SU-DHL-6 (cell line): Measurements from ENCODE around the gene PIP5K1B.
A peak's percentile ranks its signal among the peaks of the same experiment; 100 is the strongest.

ENCODE experiments used
- H2AFZ ChIP-seq: fragments of 200-600 bp; sonication (generic); 2 replicates; pipeline ENCODE4 v1.6.1; 2014; ENCODE audit warnings: low read depth, mild to moderate bottlenecking, moderate library complexity, mixed read lengths, antibody characterized with exemption, low read length; ENCODE audit not compliant: severe bottlenecking
- H3F3A ChIP-seq: fragments of 200-600 bp; shearing (Covaris generic); 2 replicates; pipeline ENCODE4 v1.6.0; 2016; ENCODE audit warnings: antibody characterized with exemption, mild to moderate bottlenecking; ENCODE audit not compliant: insufficient read depth
- H3K27ac ChIP-seq: fragments of 200-600 bp; sonication (generic); 2 replicates; pipeline ENCODE4 v1.5.1; 2016; ENCODE audit warnings: low read depth, mild to moderate bottlenecking, low read length, moderate library complexity, mixed read lengths
- H3K27me3 ChIP-seq: fragments of 200-600 bp; sonication (generic), shearing (Covaris generic); 2 replicates; pipeline ENCODE4 v1.6.0; 2014; ENCODE audit warnings: mild to moderate bottlenecking, low read length
- H3K36me3 ChIP-seq: fragments of 200-600 bp; sonication (generic); 2 replicates; pipeline ENCODE4 v1.6.1; 2014; ENCODE audit warnings: mild to moderate bottlenecking, low read length, mixed read lengths
- H3K4me2 ChIP-seq: fragments of 300-600, 200-600 bp; shearing (Covaris generic), sonication (generic); 2 replicates; pipeline ENCODE4 v1.6.0; 2014; ENCODE audit warnings: low read length, low read depth, mild to moderate bottlenecking; ENCODE audit not compliant: poor library complexity, severe bottlenecking
- H3K4me3 ChIP-seq: fragments of 200-600 bp; sonication (generic); 2 replicates; pipeline ENCODE4 v1.5.1; 2014; ENCODE audit warnings: antibody characterized with exemption, low read length, mild to moderate bottlenecking, mixed read lengths; ENCODE audit not compliant: insufficient read depth, poor library complexity, severe bottlenecking
- H3K79me2 ChIP-seq: fragments of 200-600 bp; sonication (generic); 2 replicates; pipeline ENCODE4 v1.6.1; 2014; ENCODE audit warnings: mild to moderate bottlenecking, low read length, moderate library complexity; ENCODE audit not compliant: insufficient read depth
- H3K9ac ChIP-seq: fragments of 200-600 bp; sonication (generic); 2 replicates; pipeline ENCODE4 v1.7.0; 2014; ENCODE audit warnings: mild to moderate bottlenecking, low read length
- H3K9me2 ChIP-seq: fragments of 200-600 bp; sonication (generic); replicated peaks from 2 replicates; pipeline ENCODE4 v1.6.1; 2014; ENCODE audit warnings: low read length; ENCODE audit not compliant: insufficient read depth
- H3K9me3 ChIP-seq: fragments of 200-600 bp; sonication (generic); 2 replicates; pipeline ENCODE4 v1.6.1; 2014; ENCODE audit warnings: low read length, mixed read lengths; ENCODE audit not compliant: insufficient read depth
- H4K20me1 ChIP-seq: fragments of 200-600 bp; sonication (generic); 2 replicates; pipeline ENCODE4 v1.6.1; 2014; ENCODE audit warnings: low read depth, mild to moderate bottlenecking, antibody characterized with exemption, low read length, moderate library complexity, mixed read lengths
- CTCF ChIP-seq: fragments of 200-600 bp; sonication (generic); IDR thresholded peaks from one replicate; pipeline ENCODE4 v1.5.1; 2017; ENCODE audit warnings: antibody characterized with exemption, mild to moderate bottlenecking, low read length, moderate library complexity; ENCODE audit not compliant: insufficient read depth, poor library complexity, severe bottlenecking
- EZH2phosphoT487 ChIP-seq: fragments of 200-600 bp; sonication (generic), shearing (Covaris generic); conservative IDR thresholded peaks from 2 replicates; pipeline ENCODE4 v1.6.1; 2018; ENCODE audit warnings: mild to moderate bottlenecking, antibody characterized with exemption, low read length, moderate library complexity, mixed read lengths

Gene PIP5K1B

DNA sequence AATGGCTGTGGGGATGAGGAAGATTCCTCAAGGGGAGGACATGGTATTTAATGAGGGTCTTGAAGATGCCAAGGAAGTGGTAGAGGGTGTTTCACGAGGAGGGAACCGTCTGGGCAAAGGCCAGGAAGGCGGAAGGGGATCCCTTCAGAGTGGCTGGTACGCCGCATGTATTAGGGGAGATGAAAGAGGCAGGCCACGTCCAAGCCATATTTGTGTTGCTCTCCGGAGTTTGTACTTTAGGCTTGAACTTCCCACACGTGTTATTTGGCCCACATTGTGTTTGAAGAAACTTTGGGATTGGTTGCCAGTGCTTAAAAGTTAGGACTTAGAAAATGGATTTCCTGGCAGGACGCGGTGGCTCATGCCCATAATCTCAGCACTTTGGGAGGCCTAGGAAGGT is 331.8 kb downstream of the PIP5K1B start:
- Histone ChIP-seq H3K36me3 (no peaks in the 10 kb centered on the region), H3K4me2 (peak overlapping the region; percentile 97), H3K27ac (peak overlapping the region; percentile 63), H3K79me2 (peaks cover 52% of the 10 kb centered on the region), H3K9me2 (no peaks in the 10 kb centered on the region), H3K4me3 (peak overlapping the region; percentile 93), H2AFZ (peak overlapping the region; percentile 86), H3F3A (no peaks in the 10 kb centered on the region), H3K9ac (peak overlapping the region; percentile 79), H3K9me3 (no peaks in the 10 kb centered on the region), H4K20me1 (no peaks in the 10 kb centered on the region), H3K27me3 (no peaks in the 10 kb centered on the region)
- TF ChIP-seq CTCF: no peak

DNA sequence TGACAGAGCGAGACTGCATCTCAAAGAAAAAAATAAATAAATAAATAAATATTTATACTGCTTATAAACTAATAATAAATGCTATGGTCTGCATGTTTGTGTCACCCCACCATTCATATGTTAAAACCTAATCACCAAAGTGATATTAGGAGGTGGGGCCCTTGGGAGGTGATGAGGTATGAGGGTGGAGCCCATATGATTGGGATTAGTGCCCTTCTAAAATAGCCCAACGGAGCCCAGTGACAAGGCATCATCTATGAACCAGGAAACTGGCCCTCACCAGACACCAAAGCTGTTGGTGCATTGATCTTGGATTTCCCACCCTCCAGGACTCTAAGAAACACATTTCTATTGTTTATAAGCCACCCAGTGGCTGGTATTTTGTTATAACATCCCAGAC is 335.6 kb downstream of the PIP5K1B start:
- Histone ChIP-seq H3K27ac (no peak overlapping the region), H3K9me3 (no peaks in the 10 kb centered on the region), H3K4me2 (no peak overlapping the region), H3K36me3 (no peaks in the 10 kb centered on the region), H3K79me2 (peaks cover 85% of the 10 kb centered on the region), H3K9ac (no peak overlapping the region), H3K4me3 (no peak overlapping the region), H3F3A (no peaks in the 10 kb centered on the region), H2AFZ (no peak overlapping the region), H3K9me2 (no peaks in the 10 kb centered on the region), H4K20me1 (no peaks in the 10 kb centered on the region), H3K27me3 (no peaks in the 10 kb centered on the region)
- TF ChIP-seq CTCF (no peak), EZH2phosphoT487 (no peak)

GRCh38 chr9:69044240-69045219 is 339.5 kb downstream of the PIP5K1B start:
- H2AFZ ChIP-seq: no peak overlapping the region
- no peaks in the 10 kb centered on the region for H3K9me3 ChIP-seq
- H3K4me2 ChIP-seq: no peak overlapping the region
- H3K79me2 ChIP-seq: peaks cover 58% of the 10 kb centered on the region
- TF ChIP-seq CTCF (no peak), EZH2phosphoT487 (no peak)
- no peak overlapping the region for H3K9ac ChIP-seq
- H3K36me3 ChIP-seq: no peaks in the 10 kb centered on the region
- H3K9me2 ChIP-seq: no peaks in the 10 kb centered on the region
- no peak overlapping the region for H3K4me3 ChIP-seq
- no peaks in the 10 kb centered on the region for H3K27me3 ChIP-seq
- H3F3A ChIP-seq: no peaks in the 10 kb centered on the region
- no peaks in the 10 kb centered on the region for H4K20me1 ChIP-seq
- H3K27ac ChIP-seq: no peak overlapping the region
